Naive B cell (primary cell): ENCODE measurements around the gene CPNE4. TPM values are rescaled to one million over a fixed set of nuclear protein-coding genes. Genes with fewer than 3 reads are reported as not detected.

Source experiments
- ATAC-seq, 2 donors: fragments of 150-1000 bp; cut with Tn5 transposase; 2 replicates each; pipeline ENCODE4 v1.10.0; 2021; ENCODE audit warnings: low read depth in 2 of 2, mild to moderate bottlenecking in 2 of 2, moderate library complexity in 2 of 2
- DNase-seq: peaks from one replicate; pipeline ENCODE4 v3.0.0; 2022
- H3K27ac Mint-ChIP-seq, 6 donors: one replicate each; pipeline ENCODE4 v1.8.0; 2020 to 2022; ENCODE audit warnings: mild to moderate bottlenecking in 6 of 6, mixed read lengths in 6 of 6, moderate library complexity in 5 of 6, inconsistent platforms in 2 of 6
- H3K27me3 Mint-ChIP-seq, 3 donors: one replicate each; pipeline ENCODE4 v1.8.0; 2021 to 2022; ENCODE audit warnings: mixed read lengths in 3 of 3, mild to moderate bottlenecking in 1 of 3
- H3K36me3 Mint-ChIP-seq, 2 donors: one replicate each; pipeline ENCODE4 v1.8.0; 2020 to 2022; ENCODE audit warnings: mixed read lengths in 2 of 2, inconsistent platforms in 1 of 2, mild to moderate bottlenecking in 1 of 2
- H3K4me1 Mint-ChIP-seq, 3 donors: one replicate each; pipeline ENCODE4 v1.8.0; 2020 to 2022; ENCODE audit warnings: mixed read lengths in 3 of 3, inconsistent platforms in 1 of 3, mild to moderate bottlenecking in 1 of 3, moderate library complexity in 1 of 3
- H3K4me3 Mint-ChIP-seq, 8 donors: one replicate each; pipeline ENCODE4 v1.8.0; 2020 to 2022; ENCODE audit warnings: mild to moderate bottlenecking in 8 of 8, mixed read lengths in 8 of 8, moderate library complexity in 8 of 8, inconsistent platforms in 2 of 8
- H3K9me3 Mint-ChIP-seq, 7 donors: one replicate each; pipeline ENCODE4 v1.8.0; 2020 to 2022; ENCODE audit warnings: mixed read lengths in 7 of 7, mild to moderate bottlenecking in 5 of 7, inconsistent platforms in 2 of 7, moderate library complexity in 1 of 7
- polyA plus RNA-seq, 6 donors: library from polyadenylated mRNA; unstranded; fragments of 300-500 nt; fragmentation: Illumina TruSeq; gene quantifications; one replicate each; pipeline ENCODE4 v1.2.3, GENCODE V29; 2021; ENCODE audit warnings: low read depth in 6 of 6

The CPNE4 gene
- polyA plus RNA-seq, 6 donors from 2014 or later, result not detected

DNA sequence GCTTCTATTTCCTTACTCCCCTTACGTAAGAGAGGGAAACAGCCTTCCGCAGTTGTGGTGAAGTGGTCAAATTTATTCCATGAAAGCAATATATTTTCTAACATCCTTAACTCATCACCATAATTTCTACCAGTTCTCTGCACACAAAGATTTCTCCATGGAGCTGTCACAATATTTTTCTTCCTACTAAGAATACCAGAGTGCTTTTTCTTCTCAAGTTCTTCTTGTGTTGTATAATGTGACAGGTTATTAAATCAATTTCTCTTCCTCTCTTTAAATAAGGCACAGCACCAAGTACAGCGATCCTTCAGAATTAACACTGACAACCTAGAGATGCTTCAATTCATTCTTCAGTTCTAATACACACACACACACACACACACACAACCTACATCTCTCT is 153.0 kb downstream of the CPNE4 start:
- DNase-seq, result no peak
- ATAC-seq, result no peak
- no peaks in the 10 kb centered on the region for H3K4me1 Mint-ChIP-seq
- H3K27ac Mint-ChIP-seq, result no peak overlapping the region
- peaks cover 0 to 4% (median 0%) of the 10 kb centered on the region in 7 donors for H3K9me3 Mint-ChIP-seq
- H3K36me3 Mint-ChIP-seq, result no peaks in the 10 kb centered on the region
- no peaks in the 10 kb centered on the region for H3K27me3 Mint-ChIP-seq
- no peak overlapping the region for H3K4me3 Mint-ChIP-seq

DNA sequence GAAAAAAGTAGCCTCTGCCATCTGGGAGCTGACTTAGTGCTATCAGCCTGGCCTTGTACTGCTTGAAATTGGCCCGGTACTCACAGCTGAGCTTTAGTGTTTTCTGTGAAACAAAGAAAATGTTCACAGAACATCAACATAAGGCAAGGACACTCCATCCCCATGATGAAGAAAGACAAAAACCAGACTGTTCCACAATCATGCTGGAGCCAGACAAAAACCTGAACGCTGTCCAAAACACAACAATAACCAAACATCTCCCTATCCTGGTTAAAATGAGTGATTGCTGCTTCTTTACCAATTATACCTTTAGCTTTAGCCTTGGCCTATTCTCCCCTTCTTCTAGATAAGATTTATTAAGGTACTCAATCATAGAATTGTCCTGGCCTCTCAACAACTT is 153.9 kb downstream of the CPNE4 start:
- ATAC-seq, result no peak
- no peaks in the 10 kb centered on the region for H3K27me3 Mint-ChIP-seq
- peaks cover 0 to 4% (median 0%) of the 10 kb centered on the region in 7 donors for H3K9me3 Mint-ChIP-seq
- H3K27ac Mint-ChIP-seq, result no peak overlapping the region
- no peaks in the 10 kb centered on the region for H3K36me3 Mint-ChIP-seq
- no peak for DNase-seq
- no peak overlapping the region for H3K4me3 Mint-ChIP-seq
- H3K4me1 Mint-ChIP-seq, result no peaks in the 10 kb centered on the region

DNA sequence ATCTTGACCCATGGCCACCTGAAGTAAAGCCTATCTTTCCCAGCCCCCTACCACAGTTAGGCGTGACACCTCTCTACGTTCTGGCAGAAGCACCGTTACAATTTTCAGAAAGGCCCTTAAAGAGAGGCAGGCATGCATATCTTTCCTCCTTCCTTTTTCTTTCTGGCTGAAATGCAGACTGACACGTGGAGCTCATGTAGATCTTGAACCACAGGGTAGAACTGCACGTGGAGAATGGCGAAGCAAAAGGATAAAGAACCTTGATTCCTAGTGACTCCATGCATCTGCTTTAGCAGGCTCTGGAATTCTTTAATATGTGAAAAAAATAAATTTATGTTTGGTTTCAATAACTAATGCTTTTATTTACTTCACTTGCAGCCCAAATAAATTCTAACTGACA is 166.6 kb downstream of the CPNE4 start:
- DNase-seq, result no peak
- H3K9me3 Mint-ChIP-seq, result peaks cover 0 to 7% (median 4%) of the 10 kb centered on the region in 7 donors
- H3K27ac Mint-ChIP-seq, result no peak overlapping the region
- H3K4me3 Mint-ChIP-seq, result no peak overlapping the region
- no peak for ATAC-seq
- peaks cover 0 to 7% (median 0%) of the 10 kb centered on the region in 3 donors for H3K27me3 Mint-ChIP-seq
- no peaks in the 10 kb centered on the region for H3K4me1 Mint-ChIP-seq
- peaks cover 0 to 5% of the 10 kb centered on the region in 2 donors for H3K36me3 Mint-ChIP-seq

DNA sequence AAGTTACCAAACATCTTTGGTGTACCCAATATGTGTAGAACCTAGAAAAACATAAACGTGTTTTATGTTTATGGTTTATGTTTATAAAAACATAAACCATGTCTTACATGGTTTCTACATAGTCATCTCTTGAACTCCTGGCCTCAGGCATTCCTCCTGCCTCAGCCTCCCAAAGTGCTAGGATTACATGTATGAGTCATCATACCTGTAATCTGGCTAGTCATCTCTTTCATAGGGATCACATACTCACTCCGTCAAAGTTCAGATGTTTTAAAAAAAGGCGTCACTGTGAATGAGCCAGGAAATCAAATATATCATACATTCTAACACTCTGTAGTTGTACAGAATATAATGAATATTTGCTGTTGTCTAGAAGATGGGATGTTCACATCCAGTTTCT is 178.6 kb downstream of the CPNE4 start:
- Mint-ChIP-seq H3K27me3 (no peaks in the 10 kb centered on the region), H3K9me3 (no peaks in the 10 kb centered on the region), H3K36me3 (no peaks in the 10 kb centered on the region), H3K4me3 (no peak overlapping the region), H3K27ac (no peak overlapping the region), H3K4me1 (no peaks in the 10 kb centered on the region)
- DNase-seq, result no peak
- ATAC-seq, result no peak

DNA sequence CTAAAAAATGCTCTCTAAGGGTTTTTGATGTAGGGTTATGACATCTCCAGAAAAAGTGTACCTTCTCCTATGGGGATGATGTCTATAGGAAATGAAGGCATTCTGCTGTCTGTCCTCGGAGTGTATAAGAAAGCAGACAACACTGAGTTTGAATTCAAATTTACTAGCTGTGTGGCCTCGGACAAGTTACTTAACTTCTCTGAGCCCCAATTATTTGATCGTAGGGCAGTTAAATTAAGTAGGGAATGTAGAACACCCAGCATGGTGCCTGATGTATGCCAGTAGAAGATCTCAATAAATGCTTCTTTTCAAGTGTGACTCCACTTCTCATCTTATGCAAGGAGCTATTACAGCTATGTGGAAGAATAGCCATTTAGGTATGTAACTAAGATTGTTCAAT is 184.6 kb downstream of the CPNE4 start:
- Mint-ChIP-seq H3K4me1 (no peaks in the 10 kb centered on the region), H3K9me3 (no peaks in the 10 kb centered on the region), H3K36me3 (no peaks in the 10 kb centered on the region), H3K27me3 (no peaks in the 10 kb centered on the region), H3K4me3 (no peak overlapping the region), H3K27ac (no peak overlapping the region)
- ATAC-seq, result no peak
- DNase-seq, result no peak

DNA sequence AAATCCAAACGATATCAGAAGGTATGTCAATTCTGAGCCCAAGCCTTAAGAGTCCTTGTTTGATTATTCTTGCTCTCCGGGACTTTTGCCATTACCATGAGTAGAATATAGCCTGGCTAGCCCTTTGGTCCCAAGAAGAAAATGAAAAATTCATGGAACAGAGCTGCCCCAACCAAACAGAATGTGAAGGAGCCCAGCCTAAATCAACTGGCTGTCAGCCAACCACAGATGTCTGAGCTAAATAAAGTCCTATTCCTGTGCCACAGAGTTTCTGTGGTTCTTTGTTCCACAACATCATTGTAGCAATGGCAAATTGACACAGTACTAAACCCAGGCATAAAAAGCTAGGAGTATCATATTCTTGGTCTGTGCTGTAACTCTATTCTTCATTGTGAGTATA is 185.2 kb downstream of the CPNE4 start:
- H3K27ac Mint-ChIP-seq, result no peak overlapping the region
- H3K27me3 Mint-ChIP-seq, result no peaks in the 10 kb centered on the region
- ATAC-seq (no peak), DNase-seq (no peak)
- no peaks in the 10 kb centered on the region for H3K9me3 Mint-ChIP-seq
- no peaks in the 10 kb centered on the region for H3K4me1 Mint-ChIP-seq
- H3K4me3 Mint-ChIP-seq, result no peak overlapping the region
- no peaks in the 10 kb centered on the region for H3K36me3 Mint-ChIP-seq

DNA sequence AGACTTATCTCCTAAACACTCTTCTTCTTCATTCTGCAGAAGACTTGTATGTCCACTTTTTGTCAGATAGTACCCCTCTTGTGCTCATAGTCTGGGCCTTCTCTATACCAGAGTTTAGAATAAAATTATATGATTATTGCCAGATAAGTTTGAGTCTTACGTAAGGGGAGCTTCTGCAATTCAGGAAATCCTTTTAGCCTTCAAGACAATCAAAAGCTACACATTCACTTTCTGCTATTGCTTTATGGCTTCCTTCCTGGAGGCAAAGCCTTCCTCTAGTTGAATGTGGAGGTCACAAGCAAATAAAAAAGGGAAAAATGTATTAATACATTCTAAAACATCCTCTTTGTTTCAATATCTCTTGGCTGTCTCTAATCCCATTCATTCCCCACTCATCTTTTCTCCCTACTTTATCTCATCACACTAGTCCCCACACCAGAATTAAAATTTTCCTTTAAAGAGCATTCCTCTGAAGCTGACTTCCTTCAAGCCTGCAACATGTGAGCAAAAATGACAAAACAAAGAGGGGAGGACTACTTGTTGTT is 186.8 kb downstream of the CPNE4 start:
- no peak for ATAC-seq
- no peaks in the 10 kb centered on the region for H3K27me3 Mint-ChIP-seq
- H3K4me3 Mint-ChIP-seq, result no peak overlapping the region
- H3K4me1 Mint-ChIP-seq, result no peaks in the 10 kb centered on the region
- no peak for DNase-seq
- peaks cover 0 to 2% (median 0%) of the 10 kb centered on the region in 7 donors for H3K9me3 Mint-ChIP-seq
- no peak overlapping the region for H3K27ac Mint-ChIP-seq
- H3K36me3 Mint-ChIP-seq, result no peaks in the 10 kb centered on the region

DNA sequence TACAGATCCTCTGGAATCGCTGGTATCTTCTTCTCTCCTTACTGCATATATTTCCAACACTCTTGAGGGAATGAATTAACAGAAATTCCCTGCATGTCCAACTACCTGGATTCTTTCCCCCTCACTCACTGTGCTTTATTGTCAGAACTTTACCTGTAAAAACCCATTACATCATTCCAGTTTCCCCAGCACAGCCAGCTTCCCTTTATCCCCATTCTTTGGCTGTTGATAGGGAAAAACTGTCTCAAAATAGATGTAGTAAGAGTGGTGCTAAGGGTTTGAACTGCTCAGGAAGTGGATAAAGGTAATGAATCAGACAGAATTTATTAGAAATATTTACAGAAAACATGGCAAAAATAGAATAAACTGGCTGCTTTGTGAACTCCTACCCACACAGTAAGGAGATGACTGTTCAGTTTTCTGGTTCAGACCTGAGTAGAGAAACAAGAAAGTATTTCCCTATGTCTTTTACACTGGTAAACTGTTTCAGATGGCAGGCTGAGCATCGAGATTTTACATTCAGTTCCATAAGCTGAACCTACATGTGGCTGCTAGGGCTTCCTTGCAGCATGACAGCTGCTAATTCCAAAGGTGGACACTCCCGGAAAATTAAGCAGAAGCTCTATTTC is 188.4 kb downstream of the CPNE4 start:
- H3K4me1 Mint-ChIP-seq, result no peaks in the 10 kb centered on the region
- H3K36me3 Mint-ChIP-seq, result no peaks in the 10 kb centered on the region
- no peaks in the 10 kb centered on the region for H3K27me3 Mint-ChIP-seq
- ATAC-seq, result no peak
- DNase-seq, result no peak
- H3K4me3 Mint-ChIP-seq, result no peak overlapping the region
- no peak overlapping the region for H3K27ac Mint-ChIP-seq
- peaks cover 0 to 3% (median 0%) of the 10 kb centered on the region in 7 donors for H3K9me3 Mint-ChIP-seq

DNA sequence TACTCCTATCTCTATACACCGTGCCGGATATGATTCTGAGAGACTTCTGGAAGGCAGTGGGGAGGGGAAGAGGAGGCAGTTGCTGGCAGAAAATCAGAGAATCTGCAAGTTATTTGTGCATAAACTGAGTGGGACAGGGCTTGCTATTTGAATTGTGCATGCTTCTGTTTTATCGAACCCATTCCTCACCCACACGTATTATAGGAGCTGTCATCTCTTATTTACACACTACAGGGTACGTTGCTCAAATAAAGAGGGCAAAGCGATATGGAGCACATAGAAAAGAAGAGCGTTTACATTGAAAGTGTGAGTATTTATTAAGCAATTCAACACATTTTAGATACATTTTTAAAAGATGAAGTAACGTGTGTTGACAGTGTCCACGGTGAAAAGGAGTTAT is 191.6 kb downstream of the CPNE4 start:
- no peak for DNase-seq
- H3K4me1 Mint-ChIP-seq, result no peaks in the 10 kb centered on the region
- H3K4me3 Mint-ChIP-seq, result no peak overlapping the region
- ATAC-seq, result no peak
- no peaks in the 10 kb centered on the region for H3K36me3 Mint-ChIP-seq
- peaks cover 0 to 3% (median 0%) of the 10 kb centered on the region in 7 donors for H3K9me3 Mint-ChIP-seq
- no peaks in the 10 kb centered on the region for H3K27me3 Mint-ChIP-seq
- H3K27ac Mint-ChIP-seq, result no peak overlapping the region

DNA sequence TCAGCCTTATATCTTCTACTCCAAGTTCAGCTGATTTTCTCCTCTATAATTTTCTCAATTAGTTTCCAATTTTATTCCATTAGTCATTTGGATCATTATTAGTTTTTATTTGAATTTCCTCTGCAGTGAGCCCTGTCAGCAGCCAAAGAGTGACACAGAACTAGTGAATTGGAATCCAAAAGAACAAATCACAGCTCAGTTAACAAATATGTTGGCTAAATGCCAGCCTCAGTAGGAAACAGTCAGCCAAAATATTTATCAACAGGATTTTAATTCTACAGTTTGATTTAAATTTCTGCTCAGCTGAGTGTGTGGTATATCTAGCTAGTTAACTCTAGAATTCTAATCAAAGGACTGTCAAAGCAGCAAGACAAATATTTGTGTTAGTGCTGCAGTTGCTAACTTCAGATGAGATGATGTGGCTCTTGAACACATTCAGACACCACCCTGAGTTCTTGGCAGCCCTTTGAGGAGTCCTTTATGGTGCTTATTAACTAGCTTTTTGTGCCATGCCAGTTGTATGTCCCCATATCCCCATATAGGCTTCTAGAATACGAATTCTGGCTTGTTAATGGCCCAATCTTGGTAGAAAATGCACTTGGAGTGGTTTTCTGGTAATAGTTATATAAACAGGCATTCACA is 194.5 kb downstream of the CPNE4 start:
- Mint-ChIP-seq H3K27me3 (no peaks in the 10 kb centered on the region), H3K4me3 (no peak overlapping the region), H3K27ac (no peak overlapping the region), H3K4me1 (no peaks in the 10 kb centered on the region), H3K36me3 (no peaks in the 10 kb centered on the region), H3K9me3 (peaks cover 0 to 6% (median 0%) of the 10 kb centered on the region in 7 donors)
- DNase-seq, result no peak
- ATAC-seq, result no peak

DNA sequence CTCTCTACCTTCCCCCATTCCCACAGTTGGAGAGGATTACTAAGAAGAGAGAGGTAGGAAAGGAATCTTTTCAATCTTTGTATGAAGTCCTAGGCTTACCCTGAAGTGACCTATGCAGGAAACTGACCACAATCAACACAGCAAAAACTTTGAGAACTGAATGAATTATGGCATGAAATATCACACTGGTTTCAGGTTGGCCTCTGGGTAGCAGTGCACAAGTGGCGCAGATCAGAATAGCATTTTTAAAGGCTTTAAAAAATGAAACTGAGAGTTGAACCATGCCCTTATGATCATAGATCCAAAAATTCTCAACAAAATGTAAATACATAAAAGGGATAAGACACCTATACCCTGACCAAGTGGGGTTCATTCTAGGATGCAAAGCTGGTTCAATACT is 198.9 kb downstream of the CPNE4 start:
- H3K36me3 Mint-ChIP-seq, result no peaks in the 10 kb centered on the region
- no peak overlapping the region for H3K4me3 Mint-ChIP-seq
- DNase-seq (no peak), ATAC-seq (no peak)
- H3K27ac Mint-ChIP-seq, result no peak overlapping the region
- peaks cover 0 to 6% (median 0%) of the 10 kb centered on the region in 7 donors for H3K9me3 Mint-ChIP-seq
- H3K4me1 Mint-ChIP-seq, result no peaks in the 10 kb centered on the region
- no peaks in the 10 kb centered on the region for H3K27me3 Mint-ChIP-seq

DNA sequence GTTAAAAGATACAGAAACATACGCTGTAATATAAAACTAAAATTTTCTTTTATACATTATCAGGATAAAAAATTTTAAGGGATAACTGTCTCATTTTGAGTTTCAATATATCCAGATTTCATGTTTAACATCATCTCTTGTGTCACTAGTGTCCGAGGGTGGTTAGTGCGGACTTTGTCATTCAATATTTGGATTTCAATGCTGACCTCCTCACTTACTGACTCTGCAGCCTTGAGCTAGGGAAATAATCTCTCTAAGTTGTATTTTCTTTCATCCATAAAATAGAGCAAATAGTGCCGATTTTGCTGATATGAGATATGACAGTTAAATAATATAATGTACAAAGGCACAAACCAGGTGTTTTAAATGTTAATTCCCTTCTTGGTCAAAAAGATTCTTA is 203.2 kb downstream of the CPNE4 start:
- ATAC-seq (no peak), DNase-seq (no peak)
- H3K4me1 Mint-ChIP-seq, result no peaks in the 10 kb centered on the region
- H3K27me3 Mint-ChIP-seq, result no peaks in the 10 kb centered on the region
- H3K4me3 Mint-ChIP-seq, result no peak overlapping the region
- no peaks in the 10 kb centered on the region for H3K36me3 Mint-ChIP-seq
- H3K27ac Mint-ChIP-seq, result no peak overlapping the region
- H3K9me3 Mint-ChIP-seq, result peaks cover 0 to 8% (median 4%) of the 10 kb centered on the region in 7 donors

DNA sequence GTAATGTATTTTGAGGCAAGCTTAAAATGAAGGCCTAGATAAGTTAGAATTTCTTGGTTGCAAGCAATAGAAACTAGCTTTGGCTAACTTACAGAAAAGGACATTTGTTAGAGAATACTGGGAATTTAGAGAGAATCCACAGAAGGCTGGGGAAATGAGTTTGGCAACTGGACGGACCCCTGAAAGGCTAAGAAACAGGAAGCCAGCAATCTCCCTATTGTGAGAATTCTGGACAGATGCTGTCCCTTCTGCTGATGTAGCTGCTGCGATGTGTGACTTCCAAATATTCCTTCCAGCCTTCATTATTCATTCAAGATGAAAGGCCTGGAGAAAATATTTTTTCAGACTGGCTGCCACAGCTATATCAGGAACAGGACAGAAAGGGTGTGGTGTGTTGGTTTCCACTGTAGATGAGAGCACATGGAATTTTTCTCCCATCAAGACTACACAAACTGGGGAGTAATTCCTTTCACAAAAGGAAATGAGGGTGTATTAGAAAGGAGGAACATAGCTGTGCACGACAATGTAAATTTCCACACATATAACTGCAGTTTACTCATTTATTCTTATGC is 213.5 kb downstream of the CPNE4 start:
- H3K27ac Mint-ChIP-seq, result no peak overlapping the region
- no peaks in the 10 kb centered on the region for H3K4me1 Mint-ChIP-seq
- no peak overlapping the region for H3K4me3 Mint-ChIP-seq
- no peaks in the 10 kb centered on the region for H3K9me3 Mint-ChIP-seq
- ATAC-seq (no peak), DNase-seq (no peak)
- no peaks in the 10 kb centered on the region for H3K36me3 Mint-ChIP-seq
- H3K27me3 Mint-ChIP-seq, result peaks cover 0 to 5% (median 0%) of the 10 kb centered on the region in 3 donors

DNA sequence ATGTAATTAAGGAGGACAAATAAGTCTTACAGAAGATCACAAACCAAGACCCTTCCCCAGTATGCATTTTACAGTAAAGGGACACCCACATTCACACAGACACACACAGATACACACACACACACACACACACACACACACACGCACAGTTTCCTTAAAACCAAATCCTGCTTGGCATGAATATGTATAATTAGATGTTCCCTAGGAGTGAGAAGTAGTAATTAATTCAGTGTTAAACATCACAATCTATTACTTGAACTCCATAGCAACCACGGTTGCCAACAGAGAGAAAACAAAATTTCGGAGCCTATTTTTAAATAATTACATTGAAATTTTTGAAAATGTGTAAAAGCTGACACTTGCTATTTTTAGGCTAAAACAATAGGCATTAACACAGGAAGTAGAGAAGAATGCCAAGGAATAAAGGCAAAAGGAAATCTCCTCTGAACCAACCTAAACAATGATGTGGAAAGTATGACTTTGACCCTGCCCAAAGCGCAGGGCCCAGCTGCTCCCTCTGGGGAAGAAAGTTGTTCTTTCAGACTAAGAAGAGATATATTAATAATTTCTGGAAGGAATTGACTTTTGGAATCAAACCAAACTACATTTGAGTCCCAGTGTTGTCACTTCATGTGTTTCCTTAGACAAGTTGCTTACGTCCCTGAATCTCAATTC is 215.3 kb downstream of the CPNE4 start:
- Mint-ChIP-seq H3K36me3 (no peaks in the 10 kb centered on the region), H3K4me1 (no peaks in the 10 kb centered on the region), H3K9me3 (no peaks in the 10 kb centered on the region), H3K27ac (no peak overlapping the region), H3K4me3 (no peak overlapping the region), H3K27me3 (peaks cover 0 to 3% (median 0%) of the 10 kb centered on the region in 3 donors)
- ATAC-seq, result no peak
- DNase-seq, result no peak
